ENCODE results near the gene RHOA.

The RHOA gene

DNA sequence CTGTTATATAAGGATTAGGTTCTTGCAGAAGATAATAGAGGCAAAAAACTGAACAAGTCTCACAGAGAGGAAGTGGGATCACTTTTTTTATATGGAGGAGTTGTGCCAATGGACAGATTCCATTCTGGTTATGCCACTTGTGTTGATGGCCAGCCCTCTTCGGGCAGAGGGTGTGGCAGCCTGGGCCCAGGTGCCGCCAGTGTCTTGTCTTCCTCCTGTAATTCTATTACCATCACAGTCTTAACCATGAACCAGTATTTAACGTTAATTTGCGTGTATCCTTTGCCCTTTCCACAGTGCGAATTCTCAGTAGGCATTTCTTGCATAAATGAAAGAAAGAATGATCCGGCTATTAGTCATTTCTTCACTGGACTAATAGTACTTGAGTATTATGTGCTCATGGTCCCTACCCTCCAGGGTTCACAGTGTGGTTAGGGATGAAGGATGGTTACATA is 65.0 kb downstream of the RHOA start:
- H3K9me3 ChIP-seq (ENCODE audit: control insufficient read depth, low read length): no peaks in the 10 kb centered on the region
- H3K4me3 ChIP-seq (ENCODE audit: low read depth, low read length): no peak overlapping the region
- no peaks in the 10 kb centered on the region for H3K36me3 ChIP-seq (ENCODE audit: control insufficient read depth, insufficient read depth, low read length)
- H3K27me3 ChIP-seq (ENCODE audit: control insufficient read depth, insufficient read depth, low read length): no peaks in the 10 kb centered on the region
- no peak overlapping the region for H3K9ac ChIP-seq
- H3K4me1 ChIP-seq: peaks cover 12% of the 10 kb centered on the region
- H2AFZ ChIP-seq: no peak overlapping the region
- H3K79me2 ChIP-seq: no peaks in the 10 kb centered on the region
- TF ChIP-seq, protein P1, sequence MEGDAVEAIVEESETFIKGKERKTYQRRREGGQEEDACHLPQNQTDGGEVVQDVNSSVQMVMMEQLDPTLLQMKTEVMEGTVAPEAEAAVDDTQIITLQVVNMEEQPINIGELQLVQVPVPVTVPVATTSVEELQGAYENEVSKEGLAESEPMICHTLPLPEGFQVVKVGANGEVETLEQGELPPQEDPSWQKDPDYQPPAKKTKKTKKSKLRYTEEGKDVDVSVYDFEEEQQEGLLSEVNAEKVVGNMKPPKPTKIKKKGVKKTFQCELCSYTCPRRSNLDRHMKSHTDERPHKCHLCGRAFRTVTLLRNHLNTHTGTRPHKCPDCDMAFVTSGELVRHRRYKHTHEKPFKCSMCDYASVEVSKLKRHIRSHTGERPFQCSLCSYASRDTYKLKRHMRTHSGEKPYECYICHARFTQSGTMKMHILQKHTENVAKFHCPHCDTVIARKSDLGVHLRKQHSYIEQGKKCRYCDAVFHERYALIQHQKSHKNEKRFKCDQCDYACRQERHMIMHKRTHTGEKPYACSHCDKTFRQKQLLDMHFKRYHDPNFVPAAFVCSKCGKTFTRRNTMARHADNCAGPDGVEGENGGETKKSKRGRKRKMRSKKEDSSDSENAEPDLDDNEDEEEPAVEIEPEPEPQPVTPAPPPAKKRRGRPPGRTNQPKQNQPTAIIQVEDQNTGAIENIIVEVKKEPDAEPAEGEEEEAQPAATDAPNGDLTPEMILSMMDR (IDR thresholded peaks at IDR 0.05): no peak
- H3K4me2 ChIP-seq (ENCODE audit: low read length): no peak overlapping the region
- peak overlapping the region; percentile 36 for H3K27ac ChIP-seq

GRCh38 chr3:49343163-49343562 is 68.6 kb downstream of the RHOA start:
- Histone ChIP-seq H3K27ac (no peak overlapping the region), H3K27me3 (ENCODE audit: control insufficient read depth, insufficient read depth, low read length) (no peaks in the 10 kb centered on the region), H3K36me3 (ENCODE audit: control insufficient read depth, insufficient read depth, low read length) (no peaks in the 10 kb centered on the region), H3K9me3 (ENCODE audit: control insufficient read depth, low read length) (no peaks in the 10 kb centered on the region), H2AFZ (no peak overlapping the region), H3K9ac (no peak overlapping the region), H3K4me3 (ENCODE audit: low read depth, low read length) (no peak overlapping the region), H3K4me1 (peaks cover 6% of the 10 kb centered on the region), H3K79me2 (peaks cover 13% of the 10 kb centered on the region), H3K4me2 (ENCODE audit: low read length) (no peak overlapping the region)
- TF ChIP-seq, protein P1 (IDR thresholded peaks at IDR 0.05): no peak

- Histone ChIP-seq H3K4me2 (ENCODE audit: low read length) (no peak overlapping the region), H3K36me3 (ENCODE audit: control insufficient read depth, insufficient read depth, low read length) (no peaks in the 10 kb centered on the region), H3K4me1 (peaks cover 6% of the 10 kb centered on the region), H3K27me3 (ENCODE audit: control insufficient read depth, insufficient read depth, low read length) (no peaks in the 10 kb centered on the region), H3K27ac (no peak overlapping the region), H2AFZ (no peak overlapping the region), H3K9me3 (ENCODE audit: control insufficient read depth, low read length) (no peaks in the 10 kb centered on the region), H3K79me2 (peaks cover 20% of the 10 kb centered on the region), H3K9ac (no peak overlapping the region), H3K4me3 (ENCODE audit: low read depth, low read length) (no peak overlapping the region)
- TF ChIP-seq, protein P1 (IDR thresholded peaks at IDR 0.05): no peak
Measured at GRCh38 chr3:49341996-49342395, 69.8 kb downstream of the RHOA start.

DNA sequence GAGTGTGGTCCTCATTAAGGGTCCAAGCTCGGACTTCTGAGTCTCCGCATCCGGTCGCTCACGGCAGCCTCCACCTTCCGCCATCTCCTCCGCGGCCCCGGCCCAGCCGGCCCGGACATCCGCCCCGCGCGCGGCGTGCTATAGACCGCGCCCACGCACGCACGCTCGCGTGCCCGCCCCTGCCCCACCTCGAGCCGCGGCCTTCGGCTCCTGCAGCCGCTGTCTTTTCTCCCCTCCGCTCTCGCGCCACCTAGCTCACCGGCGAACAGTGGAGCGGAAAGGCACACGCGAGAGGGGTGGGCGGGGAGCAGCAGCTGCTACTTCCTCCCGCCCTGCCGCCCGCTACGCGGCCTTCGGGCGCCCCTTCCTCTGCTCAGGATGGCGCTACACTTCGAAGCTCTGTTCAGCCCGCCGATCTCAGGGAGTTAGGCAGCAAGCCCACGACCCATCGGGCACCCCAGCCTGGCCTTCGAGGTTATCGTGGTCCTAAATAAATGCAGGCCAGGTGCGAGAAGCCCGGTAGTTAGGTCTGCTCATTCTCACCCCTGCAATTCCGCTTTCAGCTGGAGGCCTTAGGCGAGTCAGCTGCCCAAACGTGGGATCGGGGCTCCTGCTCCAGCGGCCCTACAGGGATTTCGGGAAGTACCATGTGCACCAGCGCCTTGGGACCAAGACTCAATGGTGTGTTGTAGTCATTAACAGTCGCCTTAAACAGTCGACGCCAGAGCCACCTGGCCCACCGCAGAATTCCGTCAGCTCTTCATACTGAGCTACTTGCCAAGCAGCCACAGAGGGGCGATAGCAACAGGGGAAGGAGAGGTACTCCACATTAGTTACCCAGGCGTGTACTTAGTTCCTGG is 71.6 kb downstream of the RHOA start, which contains the start of gene USP4:
Gene USP4, minus strand, starts transcription at position 113 of the 860 bp plus-strand sequence. Its CDS starts 29 bp downstream, at position 84.
- H3K27ac ChIP-seq: peak within 1 kb of the TSS; percentile 91

More for the DNA sequence above, 71.6 kb downstream of the RHOA start, which contains the start of gene USP4:
- H2AFZ ChIP-seq: peak within 1 kb of the TSS; percentile 99
- peak within 1 kb of the TSS; percentile 77 for H3K4me3 ChIP-seq (ENCODE audit: low read depth, low read length)
- H3K36me3 ChIP-seq (ENCODE audit: control insufficient read depth, insufficient read depth, low read length): no peaks in the 10 kb centered on the region
- H3K4me2 ChIP-seq (ENCODE audit: low read length): peak within 1 kb of the TSS; percentile 92
- H3K79me2 ChIP-seq: peaks cover 25% of the 10 kb centered on the region
- TF ChIP-seq, protein P1 (IDR thresholded peaks at IDR 0.05): peak; percentile 3
- peaks cover 6% of the 10 kb centered on the region for H3K4me1 ChIP-seq
- peak within 1 kb of the TSS; percentile 74 for H3K9ac ChIP-seq
- no peaks in the 10 kb centered on the region for H3K27me3 ChIP-seq (ENCODE audit: control insufficient read depth, insufficient read depth, low read length)
- no peaks in the 10 kb centered on the region for H3K9me3 ChIP-seq (ENCODE audit: control insufficient read depth, low read length)
